IMR-90 (cell line): ENCODE measurements around the gene APOB. TPM values are rescaled to one million over a fixed set of nuclear protein-coding genes. Genes with fewer than 3 reads are reported as not detected.

ENCODE experiments used
- ATAC-seq: fragments of 200-7000 bp; cut with Tn5 transposase; 2 replicates; pipeline ENCODE4 v1.9.1; 2020; ENCODE audit warnings: low read depth, mild to moderate bottlenecking, moderate library complexity
- BruUV-seq: library from RNA; stranded (reverse); fragments of 400-500 nt; replicated peaks from 2 replicates; lab custom pipeline; 2021; lab: Mats Ljungman, UMichigan
- CTCF ChIA-PET: fragments of 300-600 bp; formaldehyde crosslinking; extraction: SDS; loops from one replicate; lab custom pipeline; 2021; ENCODE audit warnings: antibody characterized with exemption; lab: Yijun Ruan, JAX
- POLR2A ChIA-PET: fragments of 300-600 bp; sonication (Branson Sonifier 250); formaldehyde crosslinking; loops from one replicate; lab custom pipeline; 2022; ENCODE audit warnings: antibody characterized with exemption; ENCODE audit not compliant: unreplicated experiment; lab: Charles Lee
- DNase-seq: peaks from one replicate; pipeline ENCODE4 v3.0.0; 2013
- H2AFZ ChIP-seq: replicated peaks from 2 replicates; pipeline ENCODE3; 2013; ENCODE audit warnings: low read length, mild to moderate bottlenecking; ENCODE audit not compliant: poor library complexity
- H2AK5ac ChIP-seq: 2 replicates; pipeline ENCODE4 v1.6.1; 2013; ENCODE audit warnings: low read depth, low read length, inconsistent platforms
- H2AK9ac ChIP-seq: replicated peaks from 2 replicates; pipeline ENCODE3; 2013; ENCODE audit warnings: mild to moderate bottlenecking, low read depth, low read length, moderate library complexity; ENCODE audit not compliant: poor library complexity
- H2BK120ac ChIP-seq: 2 replicates; pipeline ENCODE4 v1.6.1; 2013; ENCODE audit warnings: low read depth, low read length, inconsistent platforms
- H2BK15ac ChIP-seq: 3 replicates; pipeline ENCODE4 v1.6.1; 2013; ENCODE audit warnings: low read depth, low read length, inconsistent platforms
- H2BK20ac ChIP-seq: 2 replicates; pipeline ENCODE4 v1.6.1; 2013; ENCODE audit warnings: low read depth, mild to moderate bottlenecking, inconsistent platforms, low read length, moderate library complexity
- H2BK5ac ChIP-seq: 2 replicates; pipeline ENCODE4 v1.6.1; 2013; ENCODE audit warnings: mild to moderate bottlenecking, low read depth, low read length, inconsistent platforms; ENCODE audit not compliant: poor library complexity, severe bottlenecking
- H3K14ac ChIP-seq: replicated peaks from 2 replicates; pipeline ENCODE4 v1.6.1; 2013; ENCODE audit warnings: low read depth, low read length, inconsistent platforms
- H3K18ac ChIP-seq: 2 replicates; pipeline ENCODE4 v1.6.1; 2013; ENCODE audit warnings: low read depth, low read length, control low read depth
- H3K23ac ChIP-seq: 2 replicates; pipeline ENCODE4 v1.6.1; 2013; ENCODE audit warnings: low read depth, low read length, inconsistent platforms
- H3K27ac ChIP-seq: 2 replicates; pipeline ENCODE4 v1.5.1; 2013; ENCODE audit warnings: mild to moderate bottlenecking, control low read depth, low read length; ENCODE audit not compliant: insufficient read depth
- H3K27me3 ChIP-seq: 2 replicates; pipeline ENCODE4 v1.6.1; 2013; ENCODE audit warnings: low read length; ENCODE audit not compliant: control insufficient read depth, insufficient read depth
- H3K36me3 ChIP-seq: 2 replicates; pipeline ENCODE4 v1.6.1; 2013; ENCODE audit warnings: low read length, mixed read lengths; ENCODE audit not compliant: control insufficient read depth, insufficient read depth
- H3K4ac ChIP-seq: 2 replicates; pipeline ENCODE4 v1.6.1; 2013; ENCODE audit warnings: low read depth, low read length, inconsistent platforms
- H3K4me1 ChIP-seq: 2 replicates; pipeline ENCODE4 v1.6.1; 2013; ENCODE audit warnings: low read length, mixed read lengths; ENCODE audit not compliant: control insufficient read depth, insufficient read depth
- H3K4me2 ChIP-seq: 2 replicates; pipeline ENCODE4 v1.6.1; 2013; ENCODE audit warnings: low read depth, mild to moderate bottlenecking, control low read depth, low read length, moderate library complexity
- H3K4me3 ChIP-seq: 2 replicates; pipeline ENCODE4 v1.5.1; 2013; ENCODE audit warnings: low read depth, mild to moderate bottlenecking, control low read depth, low read length, moderate library complexity; ENCODE audit not compliant: insufficient read depth
- H3K56ac ChIP-seq: 2 replicates; pipeline ENCODE4 v1.6.1; 2013; ENCODE audit warnings: low read length, inconsistent platforms; ENCODE audit not compliant: insufficient read depth; ENCODE audit errors: extremely low read depth
- H3K79me1 ChIP-seq, 2 experiments: 2 replicates each; pipeline ENCODE4 v1.6.1; 2013; ENCODE audit warnings: low read length in 2 of 2, inconsistent platforms in 1 of 2, low read depth in 1 of 2
- H3K9ac ChIP-seq: 2 replicates; pipeline ENCODE4 v1.6.1; 2013; ENCODE audit warnings: low read depth, low read length, control low read depth
- H3K9me1 ChIP-seq: 2 replicates; pipeline ENCODE4 v1.6.1; 2013; ENCODE audit warnings: low read length, inconsistent platforms; ENCODE audit not compliant: insufficient read depth
- H3K9me3 ChIP-seq: 2 replicates; pipeline ENCODE4 v1.6.1; 2013; ENCODE audit warnings: low read length; ENCODE audit not compliant: control insufficient read depth, insufficient read depth
- H4K20me1 ChIP-seq: 2 replicates; pipeline ENCODE4 v1.6.1; 2013; ENCODE audit warnings: low read length, inconsistent platforms; ENCODE audit not compliant: insufficient read depth
- H4K5ac ChIP-seq: 2 replicates; pipeline ENCODE4 v1.6.1; 2013; ENCODE audit warnings: mild to moderate bottlenecking, low read depth, low read length, control low read depth
- H4K8ac ChIP-seq, 2 experiments: 2 replicates each; pipeline ENCODE4 v1.6.1; 2013; ENCODE audit warnings: low read depth in 2 of 2, low read length in 2 of 2, control low read depth in 1 of 2, inconsistent platforms in 1 of 2
- H4K91ac ChIP-seq: 2 replicates; pipeline ENCODE4 v1.6.1; 2013; ENCODE audit warnings: low read depth, low read length, inconsistent platforms; ENCODE audit not compliant: insufficient read depth
- CEBPB ChIP-seq: IDR thresholded peaks from 2 replicates; pipeline ENCODE4 v1.6.1; 2012; ENCODE audit warnings: low read depth, low read length, improper control_type of control experiment
- CHD1 ChIP-seq: IDR thresholded peaks from 2 replicates; pipeline ENCODE4 v1.6.1; 2012; ENCODE audit warnings: low read depth, low read length, improper control_type of control experiment
- CTCF ChIP-seq: conservative IDR thresholded peaks from 2 replicates; pipeline ENCODE4 v1.5.1; 2012; ENCODE audit warnings: mild to moderate bottlenecking, low read depth, low read length, improper control_type of control experiment
- ELK1 ChIP-seq: fragments of 150-350 bp; IDR thresholded peaks from 2 replicates; pipeline ENCODE4 v1.6.1; 2016; ENCODE audit warnings: low read depth, mild to moderate bottlenecking, low read length, moderate library complexity, borderline replicate concordance
- MAZ ChIP-seq: IDR thresholded peaks from 2 replicates; pipeline ENCODE4 v1.6.1; 2012; ENCODE audit warnings: low read depth, mild to moderate bottlenecking, low read length, improper control_type of control experiment, moderate library complexity, borderline replicate concordance
- MXI1 ChIP-seq: IDR thresholded peaks from 2 replicates; pipeline ENCODE4 v1.6.1; 2012; ENCODE audit warnings: low read depth, mild to moderate bottlenecking, low read length, moderate library complexity, borderline replicate concordance
- POLR2A ChIP-seq: IDR thresholded peaks from 2 replicates; pipeline ENCODE4 v1.6.1; 2012; ENCODE audit warnings: mild to moderate bottlenecking, low read depth, low read length
- RAD21 ChIP-seq: IDR thresholded peaks from 2 replicates; pipeline ENCODE4 v1.6.1; 2012; ENCODE audit warnings: low read length, improper control_type of control experiment
- RCOR1 ChIP-seq: IDR thresholded peaks from 2 replicates; pipeline ENCODE4 v1.6.1; 2012; ENCODE audit warnings: mild to moderate bottlenecking, low read length, improper control_type of control experiment; ENCODE audit not compliant: insufficient replicate concordance
- RFX5 ChIP-seq: IDR thresholded peaks from 2 replicates; pipeline ENCODE4 v1.8.0; 2012; ENCODE audit warnings: low read depth, mild to moderate bottlenecking, low read length, moderate library complexity
- SMC3 ChIP-seq: fragments of 150-350 bp; IDR thresholded peaks from 2 replicates; pipeline ENCODE4 v1.6.1; 2016; ENCODE audit warnings: low read depth, mild to moderate bottlenecking, antibody characterized with exemption, low read length, moderate library complexity
- USF2 ChIP-seq: fragments of 150-350 bp; IDR thresholded peaks from 2 replicates; pipeline ENCODE4 v1.6.1; 2017; ENCODE audit warnings: mild to moderate bottlenecking, antibody characterized with exemption, low read length, low read depth
- WGBS, 2 experiments: methylation state at CpG; one replicate each; pipeline versions ENCODE4 v1.1.5 to v1.1.7; 2013; ENCODE audit warnings: missing lambda C conversion rate in 2 of 2; ENCODE audit not compliant: insufficient read length in 1 of 2; ENCODE audit errors: extremely low coverage in 2 of 2; 5-methylcytosine and 5-hydroxymethylcytosine counted together
- dilution Hi-C: fragments of 300-500 bp; cut with HindIII; formaldehyde crosslinking; loops from one replicate; pipeline ENCODE4 v1.14.3; 2018; ENCODE audit warnings: low sequenced_read_pairs; ENCODE audit not compliant: unreplicated experiment
- in situ Hi-C: fragments of 300-500 bp; cut with MboI; formaldehyde crosslinking; loops from 3 replicates; pipeline ENCODE4 v1.14.3; 2019; ENCODE audit warnings: low sequenced_read_pairs, inconsistent platforms, mixed read lengths
- intact Hi-C: fragments of 100-400 bp; cut with micrococcal nuclease; formaldehyde crosslinking; loops from 2 replicates; pipeline ENCODE4 v1.10.0; 2022
- polyA plus RNA-seq, 3 experiments: library from polyadenylated mRNA; depleted of rRNA; stranded (reverse); fragments of >200 nt; gene quantifications; 2 replicates each; pipeline ENCODE4 v1.2.3, GENCODE V29; 2012; ENCODE audit warnings: low replicate concordance in 1 of 3
- total RNA-seq: library from RNA; depleted of rRNA; stranded (reverse); fragments of >200 nt; gene quantifications from 2 replicates; pipeline ENCODE4 v1.2.3, GENCODE V29; 2012

Gene APOB
- total and polyA plus RNA-seq, 2 of the 4 experiments (the other 2 are of a cell fraction): under 0.01 TPM; not detected in 1

- DNase-seq (no peak), ATAC-seq (no peak)
- TF ChIP-seq MAZ (no peak), RCOR1 (no peak), USF2 (no peak), CEBPB (no peak), RAD21 (no peak), MXI1 (no peak), POLR2A (no peak), CHD1 (no peak), SMC3 (no peak), CTCF (no peak), ELK1 (no peak), RFX5 (no peak)
- Histone ChIP-seq H3K4me1 (no peaks in the 10 kb centered on the region), H3K27me3 (no peaks in the 10 kb centered on the region; the same call in 1 of the 2 replicates), H2BK120ac (no peak overlapping the region), H2BK15ac (no peak overlapping the region), H4K5ac (no peak overlapping the region), H3K14ac (no peak overlapping the region), H4K20me1 (no peaks in the 10 kb centered on the region), H2AK5ac (no peak overlapping the region), H4K91ac (no peak overlapping the region), H3K27ac (no peak overlapping the region), H3K9ac (no peak overlapping the region), H3K4me3 (no peak overlapping the region), H3K23ac (no peak overlapping the region), H3K18ac (no peak overlapping the region), H4K8ac (no peak overlapping the region), H2AK9ac (no peak overlapping the region), H3K4me2 (no peak overlapping the region), H3K4ac (no peak overlapping the region), H3K9me1 (no peaks in the 10 kb centered on the region), H3K36me3 (no peaks in the 10 kb centered on the region), H2AFZ (no peak overlapping the region), H3K9me3 (no peaks in the 10 kb centered on the region), H2BK5ac (no peak overlapping the region), H3K56ac (no peak overlapping the region), H2BK20ac (no peak overlapping the region), H3K79me1 (no peaks in the 10 kb centered on the region)
- dilution Hi-C loops (no loop called here), intact Hi-C loops (no loop called here), in situ Hi-C loops (no loop called here)
- ChIA-PET CTCF (no interaction called here), POLR2A (no interaction called here)
- no TSS peak for BruUV-seq
- 50% methylated on average over 1 of the region's 3 CpGs; no CpG with 5 or more reads in 1 of the 2 experiments for WGBS, 2 experiments
Observed at GRCh38 chr2:21059885-21060610, 16.2 kb upstream of the APOB start.
